Suprapubic skin (tissue), 4 donors: ENCODE measurements around the gene ENKUR. TPM values are rescaled to one million over a fixed set of nuclear protein-coding genes. Genes with fewer than 3 reads are reported as not detected.

Source experiments
- DNase-seq, 2 donors: peaks; one replicate each; pipeline ENCODE4 v3.0.0-alpha.2; 2019; ENCODE audit warnings: low spot score in 2 of 2
- H3K27ac ChIP-seq: fragments of 200-600 bp; sonication (generic); one replicate; pipeline ENCODE4 v1.5.1; 2019
- H3K27me3 ChIP-seq: fragments of 200-600 bp; sonication (generic); one replicate; pipeline ENCODE4 v1.5.1; 2019
- H3K36me3 ChIP-seq: fragments of 200-600 bp; sonication (generic); one replicate; pipeline ENCODE4 v1.5.1; 2019
- H3K4me1 ChIP-seq: fragments of 200-600 bp; sonication (generic); one replicate; pipeline ENCODE4 v1.5.1; 2019
- H3K4me3 ChIP-seq: fragments of 200-600 bp; sonication (generic); one replicate; pipeline ENCODE4 v1.5.1; 2019; ENCODE audit warnings: mild to moderate bottlenecking
- H3K9me3 ChIP-seq: fragments of 200-600 bp; sonication (generic); one replicate; pipeline ENCODE4 v1.5.1; 2019
- CTCF ChIP-seq, 2 donors: fragments of 200-600 bp in 1 of 2; fragments of 450-650 bp in 1 of 2; sonication (generic) in 1 of 2; IDR thresholded peaks; one replicate each; pipeline ENCODE4 v1.5.1; 2016 to 2019; ENCODE audit warnings: antibody characterized with exemption in 2 of 2, mild to moderate bottlenecking in 1 of 2, moderate library complexity in 1 of 2
- EP300 ChIP-seq: sonication (generic); formaldehyde crosslinking; IDR thresholded peaks from one replicate; pipeline ENCODE4 v1.6.1; 2017; ENCODE audit warnings: antibody characterized with exemption
- POLR2A ChIP-seq, 2 donors: fragments of 450-650 bp; IDR thresholded peaks; one replicate each; pipeline ENCODE4 v1.6.1; 2017; ENCODE audit warnings: antibody characterized with exemption in 2 of 2, mild to moderate bottlenecking in 2 of 2, moderate library complexity in 2 of 2
- POLR2AphosphoS5 ChIP-seq, 3 donors: sonication (generic); formaldehyde crosslinking; IDR thresholded peaks; one replicate each; pipeline ENCODE4 v1.6.1; 2017; ENCODE audit warnings: antibody characterized with exemption in 3 of 3
- WGBS: methylation state at CpG from one replicate; pipeline ENCODE4 v1.1.5; 2018; 5-methylcytosine and 5-hydroxymethylcytosine counted together
- total RNA-seq, 4 donors: library from RNA; depleted of rRNA; stranded (reverse); fragments of >200 nt; gene quantifications; one replicate each; pipeline ENCODE4 v1.1.0, GENCODE V29; 2016

The ENKUR gene
- total RNA-seq, 4 donors from 2014 or later, result not detected

GRCh38 chr10:24968349-24968748, 47.6 kb downstream of the ENKUR start:
- Histone ChIP-seq H3K27me3 (no peaks in the 10 kb centered on the region), H3K9me3 (no peaks in the 10 kb centered on the region), H3K36me3 (no peaks in the 10 kb centered on the region), H3K4me1 (no peaks in the 10 kb centered on the region), H3K4me3 (no peak overlapping the region), H3K27ac (no peak overlapping the region)
- DNase-seq, result no peak
- 96% methylated on average over 7 of the region's 7 CpGs for WGBS
- TF ChIP-seq EP300 (no peak), CTCF (IDR thresholded peaks at IDR 0.05) (no peak), POLR2AphosphoS5 (IDR thresholded peaks at IDR 0.05) (no peak), POLR2A (IDR thresholded peaks at IDR 0.05) (no peak)

- no peaks in the 10 kb centered on the region for H3K9me3 ChIP-seq
- TF ChIP-seq CTCF (IDR thresholded peaks at IDR 0.05) (no peak), POLR2A (IDR thresholded peaks at IDR 0.05) (no peak), EP300 (no peak), POLR2AphosphoS5 (IDR thresholded peaks at IDR 0.05) (no peak)
- no peak overlapping the region for H3K4me3 ChIP-seq
- WGBS, result 95% methylated on average over 5 of the region's 5 CpGs
- H3K36me3 ChIP-seq, result no peaks in the 10 kb centered on the region
- DNase-seq, result no peak
- H3K27me3 ChIP-seq, result no peaks in the 10 kb centered on the region
- H3K27ac ChIP-seq, result no peak overlapping the region
- H3K4me1 ChIP-seq, result no peaks in the 10 kb centered on the region
These were observed 48.9 kb downstream of the ENKUR start for GRCh38 chr10:24966962-24967481.

- TF ChIP-seq POLR2A (IDR thresholded peaks at IDR 0.05) (no peak), EP300 (no peak), CTCF (IDR thresholded peaks at IDR 0.05) (no peak), POLR2AphosphoS5 (IDR thresholded peaks at IDR 0.05) (no peak)
These were observed 50.9 kb downstream of the ENKUR start for GRCh38 chr10:24965051-24965450.

DNA sequence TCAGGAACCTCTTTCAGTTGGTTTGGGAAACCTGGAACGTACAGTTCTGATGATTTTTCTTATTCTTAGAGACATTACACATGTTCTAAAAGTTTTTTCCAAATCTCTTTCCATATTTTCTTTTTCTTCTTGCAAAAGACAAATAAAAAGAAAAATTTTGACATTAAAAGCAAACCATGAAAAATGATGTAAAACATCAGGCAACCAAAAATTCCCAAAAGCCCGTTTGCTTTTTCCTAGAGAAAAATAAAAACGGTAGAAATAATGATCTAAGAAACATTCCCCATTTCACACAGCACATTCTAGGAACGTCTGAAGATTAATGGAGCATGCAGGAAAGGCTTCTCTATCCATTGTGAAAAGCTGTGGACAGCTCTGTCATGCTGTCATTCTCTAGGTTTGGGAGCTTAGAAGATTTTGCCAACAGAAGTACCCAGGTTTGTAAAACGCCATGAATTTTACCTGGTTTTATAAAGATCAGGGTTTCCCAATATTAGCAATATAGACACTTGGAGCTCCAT, 52.4 kb downstream of the ENKUR start:
- TF ChIP-seq EP300, result no peak
- no peak for TF ChIP-seq POLR2A (IDR thresholded peaks at IDR 0.05)
- no peak for TF ChIP-seq CTCF (IDR thresholded peaks at IDR 0.05)
- no peak for TF ChIP-seq POLR2AphosphoS5 (IDR thresholded peaks at IDR 0.05)
- Histone ChIP-seq H3K27me3 (no peaks in the 10 kb centered on the region), H3K4me3 (no peak overlapping the region), H3K9me3 (no peaks in the 10 kb centered on the region), H3K36me3 (no peaks in the 10 kb centered on the region), H3K27ac (no peak overlapping the region), H3K4me1 (peaks cover 2% of the 10 kb centered on the region)
- WGBS, result 70% methylated on average over 5 of the region's 5 CpGs
- no peak for DNase-seq

More at GRCh38 chr10:24965051-24965450, 50.9 kb downstream of the ENKUR start:
- WGBS, result 79% methylated on average over 3 of the region's 3 CpGs
- Histone ChIP-seq H3K36me3 (no peaks in the 10 kb centered on the region), H3K27ac (no peak overlapping the region), H3K27me3 (no peaks in the 10 kb centered on the region), H3K4me1 (no peaks in the 10 kb centered on the region), H3K4me3 (no peak overlapping the region), H3K9me3 (no peaks in the 10 kb centered on the region)
- DNase-seq, result no peak

GRCh38 chr10:24962995-24963394, 53.0 kb downstream of the ENKUR start:
- Histone ChIP-seq H3K27ac (no peak overlapping the region), H3K4me3 (no peak overlapping the region), H3K36me3 (no peaks in the 10 kb centered on the region), H3K27me3 (no peaks in the 10 kb centered on the region), H3K9me3 (no peaks in the 10 kb centered on the region), H3K4me1 (peaks cover 6% of the 10 kb centered on the region)
- TF ChIP-seq POLR2AphosphoS5 (IDR thresholded peaks at IDR 0.05) (no peak), EP300 (no peak), CTCF (IDR thresholded peaks at IDR 0.05) (no peak), POLR2A (IDR thresholded peaks at IDR 0.05) (no peak)
- WGBS, result 75% methylated on average over 3 of the region's 3 CpGs
- DNase-seq, result no peak
